PFSK-1 (cell line): ENCODE results near the gene DSTN.

Experiments
- FOXP2 ChIP-seq: optimal IDR thresholded peaks from 2 replicates; pipeline ENCODE3; 2011; ENCODE audit warnings: borderline replicate concordance, control low read depth, inconsistent platforms; ENCODE audit not compliant: insufficient read depth; ENCODE audit errors: extremely low read length, extremely low read depth
- POLR2AphosphoS5 ChIP-seq: IDR thresholded peaks from 2 replicates; pipeline ENCODE4 v1.6.1; 2012; ENCODE audit warnings: low read depth, mild to moderate bottlenecking, control low read depth, low read length, moderate library complexity
- SIN3A ChIP-seq: IDR thresholded peaks from 2 replicates; pipeline ENCODE4 v1.6.1; 2012; ENCODE audit warnings: mild to moderate bottlenecking, low read length, moderate library complexity, borderline replicate concordance; ENCODE audit not compliant: insufficient read depth
- TAF1 ChIP-seq: IDR thresholded peaks from 2 replicates; pipeline ENCODE4 v1.6.1; 2012; ENCODE audit warnings: low read length, control low read depth, borderline replicate concordance; ENCODE audit not compliant: insufficient read depth
- TF ChIP-seq, protein P1 (sequence below), 2 experiments: IDR thresholded peaks; 2 replicates each; pipeline versions ENCODE4 v1.6.1 to v1.8.0; 2011 to 2012; ENCODE audit warnings: low read depth in 2 of 2, low read length in 2 of 2, control low read depth in 1 of 2, inconsistent platforms in 1 of 2, mild to moderate bottlenecking in 1 of 2, moderate library complexity in 1 of 2; ENCODE audit not compliant: insufficient read depth in 1 of 2

Gene DSTN

GRCh38 chr20:17641520-17641964 lies 71.7 kb downstream of the DSTN start:
- TF ChIP-seq TAF1 = no peak
- no peak for TF ChIP-seq POLR2AphosphoS5
- no peak for TF ChIP-seq FOXP2
- no peak for TF ChIP-seq SIN3A
- TF ChIP-seq, protein P1, sequence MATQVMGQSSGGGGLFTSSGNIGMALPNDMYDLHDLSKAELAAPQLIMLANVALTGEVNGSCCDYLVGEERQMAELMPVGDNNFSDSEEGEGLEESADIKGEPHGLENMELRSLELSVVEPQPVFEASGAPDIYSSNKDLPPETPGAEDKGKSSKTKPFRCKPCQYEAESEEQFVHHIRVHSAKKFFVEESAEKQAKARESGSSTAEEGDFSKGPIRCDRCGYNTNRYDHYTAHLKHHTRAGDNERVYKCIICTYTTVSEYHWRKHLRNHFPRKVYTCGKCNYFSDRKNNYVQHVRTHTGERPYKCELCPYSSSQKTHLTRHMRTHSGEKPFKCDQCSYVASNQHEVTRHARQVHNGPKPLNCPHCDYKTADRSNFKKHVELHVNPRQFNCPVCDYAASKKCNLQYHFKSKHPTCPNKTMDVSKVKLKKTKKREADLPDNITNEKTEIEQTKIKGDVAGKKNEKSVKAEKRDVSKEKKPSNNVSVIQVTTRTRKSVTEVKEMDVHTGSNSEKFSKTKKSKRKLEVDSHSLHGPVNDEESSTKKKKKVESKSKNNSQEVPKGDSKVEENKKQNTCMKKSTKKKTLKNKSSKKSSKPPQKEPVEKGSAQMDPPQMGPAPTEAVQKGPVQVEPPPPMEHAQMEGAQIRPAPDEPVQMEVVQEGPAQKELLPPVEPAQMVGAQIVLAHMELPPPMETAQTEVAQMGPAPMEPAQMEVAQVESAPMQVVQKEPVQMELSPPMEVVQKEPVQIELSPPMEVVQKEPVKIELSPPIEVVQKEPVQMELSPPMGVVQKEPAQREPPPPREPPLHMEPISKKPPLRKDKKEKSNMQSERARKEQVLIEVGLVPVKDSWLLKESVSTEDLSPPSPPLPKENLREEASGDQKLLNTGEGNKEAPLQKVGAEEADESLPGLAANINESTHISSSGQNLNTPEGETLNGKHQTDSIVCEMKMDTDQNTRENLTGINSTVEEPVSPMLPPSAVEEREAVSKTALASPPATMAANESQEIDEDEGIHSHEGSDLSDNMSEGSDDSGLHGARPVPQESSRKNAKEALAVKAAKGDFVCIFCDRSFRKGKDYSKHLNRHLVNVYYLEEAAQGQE (IDR thresholded peaks at IDR 0.05; ENCODE audit: insufficient read depth in 1 of 2, low read depth in 2 of 2, low read length in 2 of 2) = no peak

- TF ChIP-seq FOXP2 = no peak
- no peak for TF ChIP-seq POLR2AphosphoS5
- no peak for TF ChIP-seq TAF1
- no peak for TF ChIP-seq SIN3A
- TF ChIP-seq, protein P1 (IDR thresholded peaks at IDR 0.05; ENCODE audit: insufficient read depth in 1 of 2, low read depth in 2 of 2, low read length in 2 of 2) = no peak
Measured at GRCh38 chr20:17641993-17642392, 72.1 kb downstream of the DSTN start.

- TF ChIP-seq SIN3A (no peak), FOXP2 (no peak), TAF1 (no peak), POLR2AphosphoS5 (no peak)
- TF ChIP-seq, protein P1 (IDR thresholded peaks at IDR 0.05; ENCODE audit: insufficient read depth in 1 of 2, low read depth in 2 of 2, low read length in 2 of 2) = no peak
Measured at GRCh38 chr20:17642404-17643269, 72.8 kb downstream of the DSTN start.

GRCh38 chr20:17643531-17644188 lies 73.8 kb downstream of the DSTN start:
- TF ChIP-seq POLR2AphosphoS5 (no peak), SIN3A (no peak), FOXP2 (no peak), TAF1 (no peak)
- TF ChIP-seq, protein P1 (IDR thresholded peaks at IDR 0.05; ENCODE audit: insufficient read depth in 1 of 2, low read depth in 2 of 2, low read length in 2 of 2) = no peak
